ENCODE results near the gene IL18R1. TPM values are rescaled to one million over a fixed set of nuclear protein-coding genes. Genes with fewer than 3 reads are reported as not detected.

IL18R1 gene
- total RNA-seq, 1 donor from 2014 or later = 1.8 TPM

- TF ChIP-seq CTCF (IDR thresholded peaks at IDR 0.05; ENCODE audit: borderline replicate concordance) = no peak
- no peaks in the 10 kb centered on the region for H3K27me3 ChIP-seq (ENCODE audit: low read depth)
- no peak overlapping the region for H3K4me3 ChIP-seq
- DNase-seq = no peak
- no peaks in the 10 kb centered on the region for H3K9me3 ChIP-seq (replicated peaks)
- H3K27ac ChIP-seq (replicated peaks) = no peak overlapping the region
- intact Hi-C loops (cut with micrococcal nuclease) = no loop called here
- no peaks in the 10 kb centered on the region for H3K4me1 ChIP-seq
- H3K36me3 ChIP-seq = no peaks in the 10 kb centered on the region
Observed at GRCh38 chr2:102401456-102401855, 45.9 kb downstream of the IL18R1 start.

- Histone ChIP-seq H3K4me1 (no peaks in the 10 kb centered on the region), H3K4me3 (no peak overlapping the region)
- intact Hi-C loops (cut with micrococcal nuclease) = no loop called here
Observed at GRCh38 chr2:102401865-102402264, 46.3 kb downstream of the IL18R1 start.

GRCh38 chr2:102410952-102411351, 55.4 kb downstream of the IL18R1 start:
- intact Hi-C loops (cut with micrococcal nuclease) = no loop called here
- no peak for TF ChIP-seq CTCF (IDR thresholded peaks at IDR 0.05; ENCODE audit: borderline replicate concordance)
- peaks cover 20% of the 10 kb centered on the region for H3K9me3 ChIP-seq (replicated peaks)
- H3K36me3 ChIP-seq = no peaks in the 10 kb centered on the region
- no peak for DNase-seq
- no peaks in the 10 kb centered on the region for H3K4me1 ChIP-seq
- H3K4me3 ChIP-seq = no peak overlapping the region
- H3K27me3 ChIP-seq (ENCODE audit: low read depth) = no peaks in the 10 kb centered on the region
- H3K27ac ChIP-seq (replicated peaks) = no peak overlapping the region

More at GRCh38 chr2:102401865-102402264, 46.3 kb downstream of the IL18R1 start:
- Histone ChIP-seq H3K36me3 (no peaks in the 10 kb centered on the region), H3K9me3 (replicated peaks) (no peaks in the 10 kb centered on the region), H3K27ac (replicated peaks) (no peak overlapping the region), H3K27me3 (ENCODE audit: low read depth) (no peaks in the 10 kb centered on the region)
- TF ChIP-seq CTCF (IDR thresholded peaks at IDR 0.05; ENCODE audit: borderline replicate concordance) = no peak
- no peak for DNase-seq

GRCh38 chr2:102412199-102412598, 56.6 kb downstream of the IL18R1 start:
- no peak for TF ChIP-seq CTCF (IDR thresholded peaks at IDR 0.05; ENCODE audit: borderline replicate concordance)
- H3K4me3 ChIP-seq = no peak overlapping the region
- no peaks in the 10 kb centered on the region for H3K27me3 ChIP-seq (ENCODE audit: low read depth)
- no peak for DNase-seq
- no peak overlapping the region for H3K27ac ChIP-seq (replicated peaks)
- H3K4me1 ChIP-seq = no peaks in the 10 kb centered on the region
- peaks cover 20% of the 10 kb centered on the region for H3K9me3 ChIP-seq (replicated peaks)
- intact Hi-C loops (cut with micrococcal nuclease) = no loop called here
- no peaks in the 10 kb centered on the region for H3K36me3 ChIP-seq

- H3K9me3 ChIP-seq (replicated peaks) = no peaks in the 10 kb centered on the region
- DNase-seq = no peak
- H3K4me1 ChIP-seq = no peaks in the 10 kb centered on the region
- no peak overlapping the region for H3K27ac ChIP-seq (replicated peaks)
- peaks cover 26% of the 10 kb centered on the region for H3K27me3 ChIP-seq (ENCODE audit: low read depth)
- no peak overlapping the region for H3K4me3 ChIP-seq
- no peak for TF ChIP-seq CTCF (IDR thresholded peaks at IDR 0.05; ENCODE audit: borderline replicate concordance)
- no peaks in the 10 kb centered on the region for H3K36me3 ChIP-seq
- intact Hi-C loops (cut with micrococcal nuclease) = no loop called here
Observed at GRCh38 chr2:102417946-102418345, 62.4 kb downstream of the IL18R1 start.

Data from left ventricle myocardium inferior (tissue), 1 donor.